GM19023 (cell line): ENCODE results near the gene ITPR1.

Experiments
- ATAC-seq: cut with Tn5 transposase; IDR thresholded peaks from one replicate; pipeline ENCODE4 v1.9.1; 2021; ENCODE audit warnings: mild to moderate bottlenecking, moderate library complexity; ENCODE audit not compliant: unreplicated experiment

The ITPR1 gene

GRCh38 chr3:4678320-4678719, 185.2 kb downstream of the ITPR1 start:
- ATAC-seq = no peak

GRCh38 chr3:4680227-4680691, 187.1 kb downstream of the ITPR1 start:
- no peak for ATAC-seq

DNA sequence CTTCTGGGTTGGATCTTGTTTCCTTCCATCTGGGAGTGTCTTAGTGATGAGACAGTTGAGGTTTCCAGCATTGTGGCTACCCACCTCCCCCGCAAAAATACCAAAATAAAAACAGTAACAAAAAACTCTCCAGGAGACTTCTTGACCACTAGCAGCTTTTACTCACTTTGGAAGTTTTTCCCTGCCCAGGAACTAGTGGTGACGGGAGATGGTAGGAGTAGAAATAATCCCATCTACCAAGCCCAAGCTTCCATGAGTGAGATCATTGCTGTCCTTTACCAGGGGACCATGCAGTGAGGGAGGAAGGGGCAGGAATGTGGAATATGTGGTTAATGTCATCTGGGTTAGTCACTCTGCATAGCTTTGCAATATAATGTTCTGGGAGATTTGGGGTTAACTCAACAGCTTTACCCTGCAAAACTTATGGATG, 187.7 kb downstream of the ITPR1 start:
- no peak for ATAC-seq

- no peak for ATAC-seq
These were observed 188.2 kb downstream of the ITPR1 start for GRCh38 chr3:4681301-4681700.

DNA sequence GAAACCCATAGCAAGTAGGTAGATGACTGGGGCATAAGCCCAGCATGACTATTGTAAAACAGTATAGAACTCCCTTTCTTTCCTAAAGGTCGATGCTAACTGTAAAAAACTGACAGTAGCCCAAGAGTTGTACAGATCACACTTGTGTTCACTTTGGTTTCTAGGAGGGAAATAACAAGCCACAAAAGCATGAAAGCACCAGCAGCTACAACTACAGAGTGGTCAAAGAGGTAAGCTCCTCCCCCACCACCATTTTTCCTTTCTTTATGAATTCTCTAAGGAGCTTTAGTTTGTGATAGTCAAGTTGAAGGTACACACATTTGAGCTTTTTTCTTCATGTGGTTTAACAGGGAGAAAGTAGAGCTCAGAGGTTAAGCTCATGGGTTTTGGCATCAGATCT, 191.0 kb downstream of the ITPR1 start:
- no peak for ATAC-seq

DNA sequence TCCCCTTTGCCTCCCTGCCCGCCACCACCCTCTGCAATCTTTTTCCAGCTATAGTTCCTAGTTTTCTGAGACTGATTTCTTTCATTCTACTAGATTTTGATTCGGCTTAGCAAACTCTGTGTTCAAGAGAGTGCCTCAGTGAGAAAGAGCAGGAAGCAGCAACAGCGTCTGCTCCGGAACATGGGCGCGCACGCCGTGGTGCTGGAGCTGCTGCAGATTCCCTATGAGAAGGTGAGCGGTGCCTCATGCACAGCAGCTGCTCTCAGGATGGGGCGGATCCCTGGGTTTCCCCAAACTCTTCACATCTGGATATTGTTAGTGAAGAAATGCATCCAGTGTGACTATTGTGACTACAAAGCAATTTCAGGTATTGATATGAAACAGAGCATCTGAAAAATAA, 191.8 kb downstream of the ITPR1 start:
- no peak for ATAC-seq

DNA sequence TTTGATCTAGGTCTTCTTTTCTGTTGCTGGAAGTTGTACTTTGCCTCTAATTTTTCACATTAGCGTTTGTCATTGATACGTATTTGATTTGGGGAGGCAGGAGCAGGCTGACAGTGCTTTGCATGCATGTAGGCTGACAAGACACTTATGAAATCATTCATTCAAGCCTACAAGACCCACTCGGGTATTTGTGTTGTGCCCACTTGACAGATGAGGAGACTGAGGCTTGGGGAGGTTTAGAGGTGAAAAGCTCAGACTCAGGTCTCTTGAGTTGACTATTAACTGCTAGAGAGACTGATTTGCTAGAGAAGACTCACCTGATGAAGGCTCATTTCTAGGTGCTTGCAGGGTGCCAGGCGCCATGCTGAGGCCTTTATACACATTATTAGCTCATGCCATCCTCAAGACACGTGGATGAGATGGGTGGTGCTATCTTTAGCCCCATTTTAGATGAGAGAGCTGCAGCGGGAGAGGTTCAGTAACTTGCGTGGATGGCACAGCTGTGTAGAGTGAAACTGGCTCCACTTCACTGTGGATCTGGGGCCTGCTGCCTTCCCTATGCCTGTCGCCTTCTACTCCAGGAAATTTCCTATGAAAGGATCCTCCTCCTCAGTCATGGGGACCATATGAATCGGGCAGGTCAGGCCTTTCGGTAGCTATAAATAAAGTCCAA, 192.7 kb downstream of the ITPR1 start:
- ATAC-seq = no peak

DNA sequence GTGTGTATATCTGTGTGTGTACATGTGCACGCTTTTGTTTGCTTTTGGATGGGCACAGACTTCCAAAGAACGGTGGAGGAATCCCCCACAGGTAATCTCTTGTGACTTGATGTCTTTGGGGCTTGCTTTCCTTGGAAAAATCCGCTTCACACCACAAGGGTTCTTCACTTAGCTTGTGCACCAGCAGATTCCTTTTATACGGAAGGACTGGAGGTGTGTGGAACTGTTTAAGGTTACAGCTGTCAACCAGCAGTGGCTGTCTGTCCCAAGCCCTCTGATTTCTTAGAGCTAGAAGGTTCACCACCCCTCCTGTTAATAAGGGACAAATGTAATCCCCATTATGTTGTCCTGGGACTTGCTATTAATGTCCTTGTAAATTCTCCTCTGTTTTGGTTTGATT, 193.5 kb downstream of the ITPR1 start:
- ATAC-seq = no peak

- no peak for ATAC-seq
These were observed 194.0 kb downstream of the ITPR1 start for GRCh38 chr3:4687167-4687566.

DNA sequence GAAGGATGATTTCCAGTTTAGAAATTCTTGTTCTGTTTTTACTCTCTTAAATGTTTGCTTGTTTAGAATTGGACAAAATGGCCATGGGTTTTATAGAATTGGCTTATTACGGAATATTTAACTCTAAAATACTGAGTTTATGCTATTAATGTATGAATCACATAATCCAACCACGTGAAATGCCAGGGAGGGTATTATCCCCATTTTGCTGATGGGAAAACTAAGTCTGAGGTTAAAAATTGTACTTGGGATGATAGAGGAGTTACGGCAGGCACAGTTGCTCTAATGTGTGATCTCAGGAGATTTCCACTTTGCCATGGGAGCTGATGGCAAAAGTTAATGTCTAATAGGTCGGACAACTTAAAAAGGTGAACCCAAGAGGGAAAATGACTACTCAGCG, 194.4 kb downstream of the ITPR1 start:
- no peak for ATAC-seq

DNA sequence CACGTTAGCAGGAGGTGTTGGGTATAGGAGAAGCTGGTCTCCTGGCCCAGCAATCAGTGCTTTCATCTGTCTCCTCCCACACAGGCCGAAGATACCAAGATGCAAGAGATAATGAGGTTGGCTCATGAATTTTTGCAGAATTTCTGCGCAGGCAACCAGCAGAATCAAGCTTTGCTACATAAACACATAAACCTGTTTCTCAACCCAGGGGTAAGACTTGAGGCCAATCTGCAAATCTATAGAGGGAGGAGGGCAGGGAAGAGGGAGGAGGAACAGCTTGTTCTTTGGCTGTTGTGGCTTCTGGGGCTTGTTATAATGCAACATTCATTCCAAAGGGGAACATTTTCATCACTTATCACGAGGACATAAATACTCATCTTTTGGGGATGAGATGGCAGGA, 195.3 kb downstream of the ITPR1 start:
- no peak for ATAC-seq

- ATAC-seq = no peak
These were observed 195.9 kb downstream of the ITPR1 start for GRCh38 chr3:4689021-4689420.

GRCh38 chr3:4690277-4690676, 197.1 kb downstream of the ITPR1 start:
- no peak for ATAC-seq

GRCh38 chr3:4693620-4694019, 200.5 kb downstream of the ITPR1 start:
- ATAC-seq = peak; percentile 93

DNA sequence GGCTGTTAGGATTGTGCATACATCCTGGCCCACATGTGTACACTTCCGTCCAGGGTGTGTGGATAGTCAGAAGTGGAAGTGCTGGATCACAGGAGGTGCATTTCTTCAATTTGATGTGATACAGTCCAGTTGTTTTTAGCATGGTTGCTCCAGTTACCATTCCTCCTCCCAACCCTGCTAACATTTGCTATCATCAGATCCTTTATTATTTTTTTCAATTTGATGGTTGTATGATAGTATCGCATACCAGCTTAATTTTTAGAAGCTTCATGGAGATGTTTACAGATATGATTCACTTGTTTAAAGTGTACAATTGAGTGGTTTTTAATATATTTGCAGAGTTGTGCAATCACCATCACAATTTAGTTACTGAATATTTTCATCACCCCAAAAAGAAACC, 202.7 kb downstream of the ITPR1 start:
- ATAC-seq = no peak

DNA sequence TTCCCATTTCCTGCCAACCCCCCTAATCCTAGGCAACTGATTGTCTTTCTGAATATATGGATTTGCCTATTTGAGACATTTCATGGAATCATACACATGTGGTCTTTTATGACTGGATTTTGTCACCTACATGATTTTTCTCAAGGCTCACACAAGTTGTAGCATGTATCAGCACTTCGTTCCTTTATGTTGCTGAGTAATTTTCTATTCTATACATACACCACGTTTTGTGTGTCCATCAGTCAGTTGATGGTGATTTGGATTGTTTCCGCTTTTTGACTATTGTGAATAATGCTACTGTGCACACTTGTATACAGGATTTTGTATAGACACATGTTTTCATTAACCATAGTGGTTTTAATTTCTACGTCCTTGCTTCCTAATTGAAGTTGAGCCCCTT, 203.1 kb downstream of the ITPR1 start:
- ATAC-seq = no peak

DNA sequence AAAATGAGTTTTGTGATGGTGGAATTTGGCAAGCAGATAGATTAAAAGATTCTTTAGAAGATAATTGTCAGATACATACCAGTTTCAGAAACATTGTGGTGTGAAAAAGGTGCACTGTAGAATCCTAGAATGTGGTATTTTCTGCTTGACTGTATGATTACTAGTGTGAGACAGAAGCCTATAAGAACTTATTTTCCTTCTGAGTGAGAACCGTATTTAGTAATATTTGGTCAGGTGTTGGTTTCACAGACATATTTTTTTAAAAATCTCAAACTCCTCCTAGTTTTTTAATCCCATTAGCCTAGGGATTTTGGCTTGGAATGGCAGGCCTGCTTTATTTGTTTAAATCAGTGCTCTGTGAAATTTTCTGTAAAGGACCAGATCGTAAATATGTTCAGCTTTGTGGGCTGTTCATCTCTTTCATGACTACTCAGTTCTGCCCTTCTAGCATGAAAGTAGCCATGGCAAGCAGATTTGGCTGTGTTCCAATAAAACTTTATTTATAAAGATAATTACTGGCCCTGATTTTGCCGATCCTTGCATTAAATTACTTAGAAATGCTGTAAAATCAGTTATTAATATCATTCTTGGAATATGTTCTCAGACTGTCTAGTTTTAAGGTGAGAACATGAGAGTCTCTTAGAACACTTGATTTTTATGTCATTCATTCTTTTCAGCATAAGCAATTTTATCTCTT, 205.1 kb downstream of the ITPR1 start:
- ATAC-seq = no peak

GRCh38 chr3:4703054-4703480, 209.9 kb downstream of the ITPR1 start:
- no peak for ATAC-seq

DNA sequence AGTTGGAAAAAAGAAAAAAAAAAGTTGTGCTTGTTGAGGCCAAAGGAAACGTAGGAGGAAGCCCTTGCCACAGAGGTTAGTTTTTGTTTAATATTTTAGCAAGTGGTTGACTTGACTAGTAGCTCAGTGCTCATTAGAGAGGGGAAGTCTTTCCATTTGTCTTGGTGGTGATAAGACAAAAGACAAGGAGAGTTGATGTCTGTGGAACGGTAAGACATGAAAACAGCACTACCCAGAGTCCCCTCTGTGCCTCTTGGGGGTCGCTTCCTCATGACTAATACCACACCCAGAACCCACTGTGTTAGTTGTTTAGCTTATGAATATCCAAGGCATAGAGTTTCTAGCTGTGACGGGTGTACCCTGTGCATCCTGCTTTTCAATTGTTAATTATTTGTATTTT, 211.4 kb downstream of the ITPR1 start:
- ATAC-seq = no peak

DNA sequence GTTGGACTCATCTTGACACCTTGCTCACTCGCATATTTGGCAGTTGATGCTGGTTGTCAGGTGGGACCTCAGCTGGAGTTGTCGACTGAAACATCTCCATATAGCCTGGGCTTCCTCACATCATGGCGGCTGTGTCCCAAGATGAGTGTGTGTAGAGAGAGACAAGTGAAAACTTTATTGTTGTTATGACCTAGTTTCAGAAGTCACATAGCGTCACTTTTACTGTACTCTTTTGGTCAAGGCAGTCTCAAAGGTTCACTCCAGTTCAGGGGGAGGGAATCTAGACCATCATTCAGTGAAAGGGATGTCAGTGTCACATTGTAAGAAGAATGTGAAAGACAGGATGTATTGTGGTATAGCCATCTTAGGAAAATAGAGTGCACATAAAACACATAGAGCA, 214.2 kb downstream of the ITPR1 start:
- ATAC-seq = no peak

GRCh38 chr3:4708230-4708629, 215.1 kb downstream of the ITPR1 start:
- ATAC-seq = no peak

DNA sequence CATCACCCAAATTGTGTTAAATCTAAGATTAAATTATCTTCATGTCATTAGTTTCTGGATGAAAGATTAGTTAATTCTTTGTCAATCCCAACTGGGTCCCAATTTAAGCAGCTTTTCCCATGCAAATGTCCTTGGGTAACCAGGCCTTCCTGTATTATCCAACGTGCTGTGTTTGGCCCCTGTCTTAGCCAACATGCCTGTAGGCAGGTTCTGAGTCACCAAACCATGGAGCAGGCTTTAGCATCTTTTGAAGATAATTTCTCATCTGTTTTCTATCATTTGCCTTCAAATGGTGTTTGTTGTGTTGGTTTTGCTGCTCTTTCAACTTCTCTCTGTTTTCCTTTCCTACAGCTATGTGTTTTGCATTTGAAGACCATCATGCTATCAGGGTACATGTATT, 216.2 kb downstream of the ITPR1 start:
- no peak for ATAC-seq

GRCh38 chr3:4710191-4710590, 217.0 kb downstream of the ITPR1 start:
- no peak for ATAC-seq
